GM12874 (cell line): Measurements from ENCODE around the gene ARFGEF2.

Source experiments
- CTCF ChIP-seq: IDR thresholded peaks from 2 replicates; pipeline ENCODE4 v1.5.1; 2011; ENCODE audit warnings: low read depth, mild to moderate bottlenecking, control low read depth, low read length, moderate library complexity; ENCODE audit not compliant: insufficient read depth

Gene ARFGEF2

GRCh38 chr20:48892891-48893290 lies 28.6 kb upstream of the ARFGEF2 start:
- TF ChIP-seq CTCF = no peak

- no peak for TF ChIP-seq CTCF
Measured at GRCh38 chr20:48893374-48893773, 28.1 kb upstream of the ARFGEF2 start.

- TF ChIP-seq CTCF = no peak
Measured at GRCh38 chr20:48897305-48898010, 24.1 kb upstream of the ARFGEF2 start.

GRCh38 chr20:48898210-48898609 lies 23.3 kb upstream of the ARFGEF2 start:
- TF ChIP-seq CTCF = no peak

- no peak for TF ChIP-seq CTCF
Measured at GRCh38 chr20:48898896-48899530, 22.5 kb upstream of the ARFGEF2 start.

- no peak for TF ChIP-seq CTCF
Measured at GRCh38 chr20:48899881-48900280, 21.6 kb upstream of the ARFGEF2 start.

GRCh38 chr20:48901326-48901725 lies 20.2 kb upstream of the ARFGEF2 start:
- TF ChIP-seq CTCF = no peak
